DMS79 (cell line): Measurements from ENCODE around the gene SFXN2.
"Not testable (repeated sequence)": the region's sequence is repeated elsewhere in the genome, so short reads cannot be mapped to it uniquely, and the experiment has no call there.

Experiments used
- DNase-seq: peaks from one replicate; lab custom pipeline; 2025; lab: John Stamatoyannopoulos, UW

The SFXN2 gene

GRCh38 chr10:102753718-102754117 lies 39.3 kb downstream of the SFXN2 start:
- no peak for DNase-seq

GRCh38 chr10:102757323-102757722 lies 42.9 kb downstream of the SFXN2 start:
- no peak for DNase-seq

- no peak for DNase-seq
Measured at GRCh38 chr10:102758240-102758932, 44.0 kb downstream of the SFXN2 start.

- DNase-seq = not testable (repeated sequence)
Measured at GRCh38 chr10:102758933-102759262, 44.5 kb downstream of the SFXN2 start.

- DNase-seq = no peak
Measured at GRCh38 chr10:102759497-102760210, 45.2 kb downstream of the SFXN2 start.

GRCh38 chr10:102761981-102762380 lies 47.5 kb downstream of the SFXN2 start:
- DNase-seq = no peak

- DNase-seq = no peak
Measured at GRCh38 chr10:102762401-102763015, 48.1 kb downstream of the SFXN2 start.

GRCh38 chr10:102763037-102763607 lies 48.7 kb downstream of the SFXN2 start:
- no peak for DNase-seq

GRCh38 chr10:102764470-102765161 lies 50.2 kb downstream of the SFXN2 start:
- DNase-seq = no peak

GRCh38 chr10:102765336-102765735 lies 50.9 kb downstream of the SFXN2 start:
- no peak for DNase-seq

GRCh38 chr10:102767428-102768160 lies 53.2 kb downstream of the SFXN2 start:
- no peak for DNase-seq

GRCh38 chr10:102769375-102770107 lies 55.1 kb downstream of the SFXN2 start:
- DNase-seq = no peak

GRCh38 chr10:102770108-102770482 lies 55.7 kb downstream of the SFXN2 start:
- DNase-seq = no peak

- DNase-seq = no peak
Measured at GRCh38 chr10:102770792-102771191, 56.4 kb downstream of the SFXN2 start.

- DNase-seq = no peak
Measured at GRCh38 chr10:102773320-102773719, 58.9 kb downstream of the SFXN2 start.

- DNase-seq = no peak
Measured at GRCh38 chr10:102773986-102774385, 59.5 kb downstream of the SFXN2 start.

GRCh38 chr10:102775201-102775934 lies 60.9 kb downstream of the SFXN2 start:
- DNase-seq = no peak

GRCh38 chr10:102775935-102776669 lies 61.7 kb downstream of the SFXN2 start:
- no peak for DNase-seq

GRCh38 chr10:102776779-102777456 lies 62.5 kb downstream of the SFXN2 start:
- DNase-seq = no peak
